ENCODE data around the gene CERS4.
A peak's percentile ranks its signal among the peaks of the same experiment; 100 is the strongest.
"Not testable (repeated sequence)": the region's sequence is repeated elsewhere in the genome, so short reads cannot be mapped to it uniquely, and the experiment has no call there.

The CERS4 gene

GRCh38 chr19:8210421-8211101 is 1.4 kb downstream of the CERS4 start:
- DNase-seq = no peak

GRCh38 chr19:8212212-8212611 is 3.0 kb downstream of the CERS4 start:
- no peak for DNase-seq

DNA sequence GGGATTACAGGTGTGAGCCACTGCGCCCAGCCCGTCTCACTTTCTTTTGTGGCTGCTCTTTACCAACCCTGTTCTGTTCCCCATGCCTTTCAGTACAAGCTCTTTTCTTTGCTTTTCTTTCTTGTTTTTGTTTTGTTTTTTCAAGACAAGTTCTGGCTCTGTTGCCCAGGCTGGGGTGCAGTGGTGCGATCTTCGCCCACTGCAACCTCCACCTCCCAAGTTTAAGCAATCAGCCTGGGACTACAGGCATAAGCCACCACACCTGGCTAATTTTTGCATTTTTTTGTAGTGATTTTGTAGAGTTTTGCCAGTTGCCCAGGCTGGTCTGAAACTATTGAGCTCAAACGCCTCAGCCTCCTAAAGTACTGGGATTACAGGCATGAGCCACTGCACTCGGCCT is 3.7 kb downstream of the CERS4 start:
- DNase-seq = no peak

- no peak for DNase-seq
Observed at GRCh38 chr19:8213827-8214672, 4.9 kb downstream of the CERS4 start.

DNA sequence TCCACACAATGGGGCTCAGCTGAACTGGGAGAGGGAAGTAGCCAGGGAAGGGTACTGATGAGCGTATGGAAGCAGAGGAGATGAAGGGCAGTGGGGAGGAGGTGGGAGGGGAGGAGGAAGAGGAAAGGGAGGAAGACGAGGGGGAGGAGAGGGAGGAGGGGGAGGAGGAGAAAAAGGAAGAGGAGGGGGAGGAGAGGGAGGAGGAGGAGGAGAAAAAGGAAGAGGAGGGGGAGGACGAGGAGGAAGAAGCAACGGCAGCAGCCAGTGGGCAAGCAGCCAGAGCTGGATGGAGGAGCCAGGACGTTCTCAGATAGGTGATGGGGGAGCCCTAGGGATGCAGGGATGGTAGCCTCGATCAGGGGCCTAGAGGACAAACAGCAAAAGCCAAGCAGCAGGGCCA is 5.6 kb downstream of the CERS4 start:
- DNase-seq = no peak

- DNase-seq = no peak
Observed at GRCh38 chr19:8215783-8216182, 6.6 kb downstream of the CERS4 start.

DNA sequence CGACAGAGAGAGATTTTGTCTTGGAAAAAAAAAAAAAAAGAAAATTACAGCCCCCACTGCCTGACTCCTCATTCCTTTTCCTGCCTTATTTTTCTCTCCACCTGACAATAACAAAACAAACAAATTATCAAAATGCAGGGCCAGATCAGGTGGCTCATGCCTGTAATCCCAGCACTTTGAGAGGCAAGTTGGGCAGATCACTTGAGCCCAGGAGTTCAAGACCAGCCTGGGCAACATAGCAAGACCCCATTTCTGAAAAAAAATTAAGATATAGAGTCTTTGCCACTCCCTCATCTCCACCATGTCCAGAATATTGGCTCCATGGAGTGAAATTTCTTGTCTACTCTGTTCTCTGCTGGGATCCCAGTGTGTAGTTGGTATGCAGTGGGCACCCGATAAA is 7.2 kb downstream of the CERS4 start:
- no peak for DNase-seq

DNA sequence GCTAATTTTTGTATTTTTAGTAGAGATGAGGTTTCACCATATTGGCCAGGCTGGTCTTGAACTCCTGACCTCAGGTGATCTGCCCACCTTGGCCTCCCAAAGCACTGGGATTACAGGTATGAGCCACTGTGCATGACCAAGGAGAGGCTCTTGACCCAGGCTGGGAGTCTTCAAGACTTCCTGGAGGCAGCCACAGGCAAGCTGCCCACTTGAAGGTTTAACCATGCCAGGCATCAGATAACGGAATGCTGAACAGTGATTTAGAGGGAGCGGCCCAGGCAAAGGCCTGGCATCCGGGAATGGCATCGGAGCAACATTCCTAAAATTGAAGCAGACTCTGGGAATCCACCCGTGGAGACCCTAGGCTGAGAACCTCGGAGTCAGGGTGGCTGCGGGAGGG is 9.0 kb downstream of the CERS4 start:
- DNase-seq = not testable (repeated sequence)

GRCh38 chr19:8220481-8220880 is 11.3 kb downstream of the CERS4 start:
- no peak for DNase-seq

- no peak for DNase-seq
Observed at GRCh38 chr19:8221161-8221560, 12.0 kb downstream of the CERS4 start.

GRCh38 chr19:8223442-8223841 is 14.3 kb downstream of the CERS4 start:
- DNase-seq = not testable (repeated sequence)

- DNase-seq = no peak
Observed at GRCh38 chr19:8224394-8225145, 15.4 kb downstream of the CERS4 start.

DNA sequence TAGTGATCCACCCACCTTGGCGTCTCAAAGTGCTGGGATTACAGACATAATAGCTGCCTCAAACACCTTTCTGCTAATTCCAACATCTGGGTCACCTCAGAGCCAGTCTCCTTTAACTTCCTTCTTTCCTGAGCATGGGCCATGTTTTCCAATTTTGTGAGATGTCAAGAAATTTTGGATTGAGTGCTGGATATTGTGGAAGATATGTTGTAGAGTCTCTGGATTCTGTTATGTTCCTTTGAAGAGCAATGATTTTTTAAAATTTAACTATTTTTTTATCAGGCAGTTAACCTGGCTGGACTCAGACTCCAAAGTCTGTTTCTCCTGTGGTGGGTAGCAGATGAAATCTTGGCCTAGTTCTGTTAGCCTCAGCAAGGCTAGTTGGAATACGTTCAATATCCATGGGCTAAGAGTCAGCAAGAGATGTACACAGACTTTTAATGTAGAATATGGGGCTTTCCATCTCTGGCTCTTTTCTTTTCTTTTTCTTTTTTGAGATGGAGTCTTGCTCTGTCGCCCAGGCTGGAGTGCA is 22.0 kb downstream of the CERS4 start:
- no peak for DNase-seq

DNA sequence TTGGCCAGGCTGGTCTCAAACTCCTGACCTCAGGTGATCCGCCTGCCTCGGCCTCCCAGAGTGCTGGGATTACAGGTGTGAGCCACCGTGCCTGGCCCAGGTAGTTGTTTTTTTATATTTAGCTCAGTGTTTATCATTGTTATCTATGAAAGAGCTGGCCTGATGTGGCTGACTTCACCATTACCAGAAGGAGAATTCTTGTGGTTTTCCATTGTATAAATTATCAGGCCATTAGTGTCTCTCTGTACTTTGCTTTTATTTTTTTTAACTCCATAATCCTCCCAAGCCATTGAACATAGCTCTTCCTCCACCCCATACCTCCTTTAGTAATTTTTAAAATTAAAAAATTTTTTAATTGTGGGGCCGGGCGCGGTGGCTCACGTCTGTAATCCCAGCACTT is 24.2 kb downstream of the CERS4 start:
- no peak for DNase-seq

DNA sequence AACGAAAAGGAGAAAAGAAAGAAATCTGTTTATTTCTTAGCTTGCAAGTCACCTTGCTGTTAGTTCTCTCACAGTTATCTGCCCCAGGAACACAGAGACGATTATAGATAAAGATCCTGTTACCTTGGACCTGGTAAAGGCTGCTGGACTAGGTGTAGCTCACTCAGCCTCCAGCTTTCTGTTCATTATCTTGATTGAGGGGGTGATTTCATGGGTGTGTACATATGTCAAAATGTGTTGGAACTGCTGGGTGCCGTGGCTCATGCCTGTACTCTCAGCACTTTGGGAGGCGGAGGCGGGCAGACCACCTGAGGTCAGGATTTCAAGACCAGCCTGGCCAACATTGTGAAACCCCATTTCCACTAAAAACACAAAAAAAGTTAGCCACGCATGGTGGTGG is 27.9 kb downstream of the CERS4 start:
- DNase-seq = no peak

GRCh38 chr19:8238251-8238650 is 29.1 kb downstream of the CERS4 start:
- no peak for DNase-seq

DNA sequence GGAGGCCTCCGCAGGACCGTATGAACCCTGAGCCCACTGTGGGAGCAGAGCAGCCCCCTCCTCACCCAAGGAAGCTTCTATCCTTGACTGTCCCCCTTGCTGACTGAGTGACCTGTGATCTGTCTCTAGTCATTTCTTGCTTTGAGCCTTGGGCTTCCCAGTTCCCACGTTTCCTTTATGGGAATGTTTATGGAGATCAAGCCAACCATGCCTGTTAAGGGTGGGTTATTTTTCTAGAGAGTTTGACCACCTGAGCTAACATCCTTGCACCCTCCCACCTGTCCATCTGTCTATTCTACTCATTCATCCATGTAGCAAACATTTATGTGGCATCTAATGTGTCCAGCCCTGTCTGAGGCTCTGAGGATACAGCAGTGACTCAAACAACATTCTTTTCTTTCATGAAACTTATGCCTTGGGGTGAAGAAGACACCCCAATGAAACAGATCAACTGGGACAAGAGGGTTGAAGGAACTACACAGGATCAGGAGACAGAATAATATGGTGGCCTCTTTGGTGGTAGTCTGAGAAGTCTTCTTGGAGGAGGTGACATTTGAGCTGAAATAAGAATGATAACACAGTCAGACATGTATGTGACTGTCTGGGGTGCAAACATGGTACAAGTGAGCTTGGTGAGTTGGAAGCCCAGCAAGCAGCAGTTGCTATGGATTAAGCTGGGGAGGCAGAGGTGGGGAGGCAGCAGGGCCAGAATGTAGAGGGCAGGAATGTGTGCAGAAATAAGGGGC is 30.5 kb downstream of the CERS4 start:
- DNase-seq = no peak

- peak; percentile 65 for DNase-seq
Observed at GRCh38 chr19:8240274-8241229, 31.4 kb downstream of the CERS4 start.

DNA sequence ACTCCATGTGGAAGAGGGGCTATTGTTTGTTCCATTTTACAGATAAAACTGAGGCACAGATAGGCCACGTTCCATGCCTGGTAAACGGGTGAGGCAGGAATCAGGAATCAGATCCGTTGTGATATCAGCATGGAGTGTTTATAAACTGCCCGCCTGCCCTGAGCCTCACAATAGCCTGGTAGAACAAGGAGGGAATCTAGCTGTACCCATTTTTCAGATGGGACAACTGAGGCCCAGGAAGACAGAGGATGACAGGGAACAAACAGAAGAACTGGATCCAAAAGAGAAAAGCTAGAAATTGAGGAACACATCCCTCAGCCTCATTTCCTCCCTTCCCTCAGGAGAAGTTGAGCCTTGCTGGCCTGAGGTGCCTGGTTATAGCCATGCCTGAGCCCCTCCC is 32.5 kb downstream of the CERS4 start:
- no peak for DNase-seq

DNA sequence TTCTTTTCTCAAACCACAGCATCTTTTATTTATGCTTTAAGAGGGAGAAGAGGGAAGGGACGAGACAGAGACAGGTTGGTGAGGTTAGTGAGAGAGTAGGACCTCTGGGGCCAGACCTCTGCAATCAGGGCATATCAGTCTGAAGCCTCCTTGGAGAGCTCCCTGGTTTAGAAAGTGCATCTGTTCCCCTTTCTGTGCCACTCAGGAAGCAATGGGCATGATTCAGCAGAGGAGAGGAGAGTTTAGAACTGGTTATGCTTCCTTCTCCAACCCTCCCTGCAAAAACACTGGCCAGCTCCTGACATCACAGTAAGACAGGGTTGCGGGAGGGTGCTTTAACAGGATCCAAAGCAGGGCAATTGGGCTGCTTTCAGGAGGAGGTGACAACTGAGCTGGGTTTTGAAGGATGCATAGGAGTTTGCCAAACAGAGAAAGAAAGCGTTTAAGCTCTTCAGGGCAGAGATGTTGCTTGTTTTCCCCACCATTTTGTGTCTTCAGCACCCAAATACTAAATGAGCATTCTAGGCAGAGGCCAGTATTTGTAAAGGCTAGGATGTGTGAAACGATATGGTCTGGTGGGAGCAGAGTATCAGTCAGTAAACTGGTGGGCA is 33.1 kb downstream of the CERS4 start:
- DNase-seq = no peak

- DNase-seq = no peak
Observed at GRCh38 chr19:8243146-8243545, 34.0 kb downstream of the CERS4 start.

All from T1000 (cell line).